GM12874 (cell line): ENCODE measurements around the gene B3GLCT.

Source experiments
- CTCF ChIP-seq: IDR thresholded peaks from 2 replicates; pipeline ENCODE4 v1.5.1; 2011; ENCODE audit warnings: low read depth, mild to moderate bottlenecking, control low read depth, low read length, moderate library complexity; ENCODE audit not compliant: insufficient read depth

Gene B3GLCT

GRCh38 chr13:31213651-31214289 is 14.0 kb downstream of the B3GLCT start:
- no peak for TF ChIP-seq CTCF

GRCh38 chr13:31214435-31214834 is 14.7 kb downstream of the B3GLCT start:
- no peak for TF ChIP-seq CTCF

GRCh38 chr13:31219909-31220598 is 20.3 kb downstream of the B3GLCT start:
- TF ChIP-seq CTCF = no peak

- TF ChIP-seq CTCF = no peak
These were observed 21.3 kb downstream of the B3GLCT start for GRCh38 chr13:31221057-31221456.

- TF ChIP-seq CTCF = no peak
These were observed 23.4 kb downstream of the B3GLCT start for GRCh38 chr13:31223215-31223614.

GRCh38 chr13:31223640-31224039 is 23.9 kb downstream of the B3GLCT start:
- TF ChIP-seq CTCF = no peak

- TF ChIP-seq CTCF = no peak
These were observed 24.4 kb downstream of the B3GLCT start for GRCh38 chr13:31224174-31224669.
